Cardiac fibroblast (primary cell): ENCODE results near the gene ROBO1.
"Not testable (repeated sequence)": the region's sequence is repeated elsewhere in the genome, so short reads cannot be mapped to it uniquely, and the experiment has no call there.

ENCODE experiments used
- DNase-seq, 2 donors: peaks; one replicate each; pipeline versions ENCODE4 v3.0.0 to v3.0.0-alpha.2; 2010; ENCODE audit warnings: low read depth in 2 of 2
- H3K4me3 ChIP-seq, 2 donors: replicated peaks in 1 of 2; 1 replicate in 1 of 2; 2 replicates in 1 of 2; pipeline ENCODE4 v1.5.1; 2011; ENCODE audit warnings: low read depth in 2 of 2, low read length in 2 of 2, mild to moderate bottlenecking in 2 of 2, moderate library complexity in 1 of 2
- CTCF ChIP-seq: IDR thresholded peaks from one replicate; pipeline ENCODE4 v1.5.1; 2011; ENCODE audit warnings: low read depth, mild to moderate bottlenecking, low read length, inconsistent platforms

Gene ROBO1

DNA sequence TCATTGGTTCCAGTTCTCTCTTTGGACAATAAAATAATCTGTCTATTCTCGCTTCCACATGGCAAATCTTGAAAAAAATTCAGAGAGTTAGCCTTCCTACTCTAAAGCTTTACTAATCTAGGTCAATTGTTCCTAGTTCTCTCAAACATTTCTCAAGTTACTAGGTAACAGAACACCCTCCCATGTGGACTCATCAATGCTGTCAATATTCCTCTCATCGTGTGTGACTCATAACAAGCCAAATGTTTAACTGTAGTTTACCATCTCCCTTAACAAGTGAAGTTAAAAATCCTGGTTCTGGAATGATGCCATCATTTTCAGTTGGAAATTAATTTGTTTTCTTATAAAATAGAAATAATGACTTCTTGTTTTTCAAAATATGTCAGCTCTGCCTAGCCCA, 438.6 kb downstream of the ROBO1 start:
- no peak for TF ChIP-seq CTCF
- no peak overlapping the region for H3K4me3 ChIP-seq
- DNase-seq, result peak in 1 of 2 donors; percentile 22

GRCh38 chr3:79326642-79327041, 441.2 kb downstream of the ROBO1 start:
- no peak overlapping the region for H3K4me3 ChIP-seq
- peak; percentile 3 to 62 for DNase-seq
- TF ChIP-seq CTCF, result no peak

- not testable (repeated sequence) for DNase-seq
Observed at GRCh38 chr3:79325833-79326383, 441.9 kb downstream of the ROBO1 start.

DNA sequence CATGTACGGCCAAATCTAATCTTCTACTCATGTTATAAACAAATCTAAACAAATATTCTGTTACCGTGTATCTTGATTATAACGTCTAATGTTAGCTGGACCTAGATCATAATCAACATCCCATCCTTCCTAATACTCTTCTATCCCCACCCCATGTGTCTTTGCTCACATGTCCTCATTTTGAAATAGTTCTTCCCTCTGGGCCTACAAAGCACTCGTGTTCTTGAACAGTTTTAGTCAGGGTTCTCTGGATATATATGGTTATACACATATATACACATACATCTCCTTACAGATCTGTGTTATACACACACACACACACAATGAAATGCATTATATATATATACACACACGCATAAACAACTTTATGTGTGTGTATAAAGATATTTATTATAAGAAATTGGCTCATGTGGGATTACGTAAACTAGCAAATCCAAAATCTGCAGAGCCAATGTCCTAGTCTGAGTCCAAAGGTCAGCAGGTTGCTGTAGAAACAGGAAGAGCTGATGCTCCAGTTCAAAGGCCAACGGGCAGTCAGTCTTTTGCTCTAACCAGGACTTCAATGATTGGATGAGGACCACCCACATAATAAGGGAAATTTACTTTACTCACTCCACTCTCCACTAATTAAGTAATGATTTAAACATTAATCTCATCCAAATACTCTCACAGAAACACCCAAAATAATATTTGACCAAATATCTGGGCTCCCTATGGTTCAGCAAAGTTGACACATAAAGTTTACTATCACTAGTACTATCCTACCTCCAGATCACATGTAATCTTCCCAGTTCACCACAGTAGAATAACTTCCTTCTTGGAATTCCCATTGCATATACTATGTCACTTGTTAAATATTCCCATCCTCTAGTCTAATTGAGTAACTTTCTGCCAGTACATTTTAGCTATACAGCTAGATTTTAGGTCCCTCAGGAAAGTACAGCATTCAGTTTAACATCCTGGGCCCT, 450.0 kb downstream of the ROBO1 start:
- H3K4me3 ChIP-seq, result no peak overlapping the region
- no peak for TF ChIP-seq CTCF
- DNase-seq, result no peak

More at GRCh38 chr3:79325833-79326383, 441.9 kb downstream of the ROBO1 start:
- H3K4me3 ChIP-seq, result not testable (repeated sequence)

GRCh38 chr3:79314962-79315361, 452.8 kb downstream of the ROBO1 start:
- DNase-seq, result peak in 1 of 2 donors; percentile 4
- TF ChIP-seq CTCF, result no peak
- H3K4me3 ChIP-seq, result no peak overlapping the region

GRCh38 chr3:79314544-79314943, 453.3 kb downstream of the ROBO1 start:
- DNase-seq, result no peak
- TF ChIP-seq CTCF, result no peak
- no peak overlapping the region for H3K4me3 ChIP-seq

- no peak for DNase-seq
- no peak for TF ChIP-seq CTCF
- H3K4me3 ChIP-seq, result no peak overlapping the region
Observed at GRCh38 chr3:79310016-79310415, 457.8 kb downstream of the ROBO1 start.
